ENCODE data around the gene TMEM120A. TPM values are rescaled to one million over a fixed set of nuclear protein-coding genes. Genes with fewer than 3 reads are reported as not detected.

Gene TMEM120A
- total RNA-seq, 1 donor from 2014 or later, result 19.2 TPM

DNA sequence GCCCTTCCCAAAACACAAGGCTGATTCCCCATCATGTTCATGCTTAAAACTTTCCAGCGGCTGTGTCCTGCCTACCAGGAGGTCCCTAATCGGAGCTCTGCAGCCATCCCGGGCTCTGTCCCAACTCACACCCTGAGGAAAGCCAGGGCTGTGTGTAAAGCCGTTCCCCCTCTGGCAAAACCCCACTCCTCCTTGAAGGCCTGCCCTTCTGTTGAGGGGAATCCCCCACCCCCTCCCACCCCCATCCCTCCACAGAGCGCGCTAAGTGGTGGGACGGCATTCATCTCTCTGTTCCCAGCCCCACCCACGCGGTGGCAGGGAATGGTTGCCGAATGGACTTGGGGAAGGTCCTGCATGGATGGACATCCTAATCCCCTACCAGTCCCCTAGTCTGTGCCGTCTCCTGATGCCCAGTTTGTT, 667 bp upstream of the TMEM120A start:
- DNase-seq (ENCODE audit: low read depth), result no peak

- DNase-seq (ENCODE audit: low read depth), result peak; percentile 18
These were observed 557 bp downstream of the TMEM120A start for GRCh38 chr7:75993689-75994387.

DNA sequence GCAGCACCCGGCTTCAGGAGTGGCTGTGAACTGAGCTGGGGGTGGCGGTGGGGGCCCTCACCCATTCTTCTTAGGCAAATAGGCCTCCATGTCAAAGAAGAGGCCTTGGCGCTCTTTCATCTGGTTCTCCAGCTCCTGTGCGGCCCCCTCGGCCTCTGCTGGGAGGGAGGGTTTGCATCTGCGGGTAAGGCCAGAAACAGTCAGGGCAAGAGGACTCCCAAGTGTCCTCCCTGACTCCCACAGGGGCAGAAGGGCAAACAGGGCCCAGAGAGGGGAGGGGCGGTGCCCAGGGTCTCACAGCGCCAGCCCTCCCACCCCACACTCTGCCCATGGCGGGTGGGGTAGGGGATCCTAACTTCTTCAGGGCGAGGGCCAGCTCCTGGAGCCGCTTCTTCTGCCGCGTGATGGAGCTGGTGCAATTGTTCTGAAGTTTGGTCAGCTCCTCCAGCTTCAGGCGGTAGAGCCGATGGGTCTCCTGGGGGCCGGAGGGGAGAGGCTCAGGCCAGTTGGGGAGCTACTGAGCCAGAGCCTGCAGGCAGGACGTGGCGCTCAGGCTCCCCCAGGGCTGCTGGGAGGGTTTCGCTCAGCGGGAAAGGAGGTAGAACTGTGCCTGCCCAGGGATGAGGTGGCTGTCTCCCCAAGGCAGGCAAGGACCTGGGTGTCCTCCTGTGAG, 2.2 kb downstream of the TMEM120A start:
- DNase-seq (ENCODE audit: low read depth), result no peak

DNA sequence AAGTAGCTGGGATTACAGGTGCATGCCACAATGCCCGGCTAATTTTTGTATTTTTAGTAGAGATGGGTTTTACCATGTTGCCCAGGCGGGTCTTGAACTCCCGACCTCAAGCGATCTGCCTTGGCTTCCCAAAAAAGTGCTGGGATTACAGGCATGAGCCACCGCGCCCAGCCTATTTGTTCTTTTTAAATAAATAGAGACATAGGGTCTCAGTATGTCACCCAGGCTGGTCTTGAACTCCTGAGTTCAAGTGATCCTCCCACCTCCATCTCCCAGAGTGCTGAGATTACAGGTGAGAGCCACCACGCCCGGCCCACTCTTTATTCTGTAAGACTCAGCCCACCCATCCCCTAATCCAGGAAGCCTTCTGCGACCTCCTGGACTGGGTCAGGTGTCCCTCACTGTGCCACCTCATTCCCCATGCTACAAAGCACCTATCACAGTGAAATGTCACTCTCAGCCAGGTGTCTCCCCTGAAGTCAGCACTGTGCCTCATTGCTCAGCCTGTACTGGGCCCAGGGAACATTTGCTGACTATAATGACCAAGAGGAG, 2.8 kb downstream of the TMEM120A start:
- no peak for DNase-seq (ENCODE audit: low read depth)

GRCh38 chr7:75989500-75990388, 4.7 kb downstream of the TMEM120A start:
- DNase-seq (ENCODE audit: low read depth), result no peak

DNA sequence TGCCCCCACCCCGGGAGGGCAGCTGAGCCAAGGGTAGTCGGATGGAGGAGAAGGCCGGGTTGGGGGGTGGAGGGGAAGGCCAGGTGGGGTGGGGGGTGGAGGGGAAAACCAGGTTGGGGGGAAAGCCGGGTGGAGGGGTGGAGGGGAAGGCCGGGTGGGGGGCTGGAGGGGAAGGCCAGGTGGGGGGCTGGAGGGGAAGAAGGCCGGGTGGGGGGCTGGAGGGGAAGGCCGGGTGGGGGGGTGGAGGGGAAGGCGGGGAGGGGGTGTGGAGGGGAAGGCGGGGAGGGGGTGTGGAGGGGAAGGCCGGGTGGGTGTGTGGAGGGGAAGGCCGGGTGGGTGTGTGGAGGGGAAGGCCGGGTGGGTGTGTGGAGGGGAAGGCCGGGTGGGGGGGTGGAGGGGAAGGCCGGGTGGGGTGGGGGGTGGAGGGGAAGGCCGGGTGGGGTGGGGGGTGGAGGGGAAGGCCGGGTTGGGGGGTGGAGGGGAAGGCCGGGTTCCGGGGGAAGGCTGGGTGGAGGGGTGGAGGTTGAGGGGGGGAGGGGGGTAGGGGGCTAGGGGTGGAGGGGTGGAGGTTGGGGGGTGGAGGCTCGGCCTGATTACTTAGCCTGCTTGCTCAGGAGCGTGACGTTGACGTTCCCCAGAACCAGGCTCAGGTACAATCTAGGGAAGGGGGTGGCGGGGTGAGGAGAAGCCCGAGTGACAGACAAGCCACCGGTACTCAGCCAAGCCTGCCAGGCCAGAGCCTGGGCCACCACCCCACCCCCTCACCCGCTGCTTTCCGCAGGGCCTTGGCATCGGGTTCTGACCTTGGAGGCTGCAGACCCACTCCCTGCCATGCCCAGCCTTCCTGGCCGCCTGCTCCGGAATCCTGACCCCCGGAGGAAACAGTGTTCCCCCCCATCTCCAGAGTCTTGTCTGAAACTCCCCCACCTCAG, 5.6 kb downstream of the TMEM120A start:
- DNase-seq (ENCODE audit: low read depth), result no peak

GRCh38 chr7:75987805-75988567, 6.4 kb downstream of the TMEM120A start:
- no peak for DNase-seq (ENCODE audit: low read depth)

- DNase-seq (ENCODE audit: low read depth), result no peak
These were observed 7.2 kb downstream of the TMEM120A start for GRCh38 chr7:75987026-75987804.

- DNase-seq (ENCODE audit: low read depth), result no peak
These were observed 8.1 kb downstream of the TMEM120A start for GRCh38 chr7:75986147-75986781.

DNA sequence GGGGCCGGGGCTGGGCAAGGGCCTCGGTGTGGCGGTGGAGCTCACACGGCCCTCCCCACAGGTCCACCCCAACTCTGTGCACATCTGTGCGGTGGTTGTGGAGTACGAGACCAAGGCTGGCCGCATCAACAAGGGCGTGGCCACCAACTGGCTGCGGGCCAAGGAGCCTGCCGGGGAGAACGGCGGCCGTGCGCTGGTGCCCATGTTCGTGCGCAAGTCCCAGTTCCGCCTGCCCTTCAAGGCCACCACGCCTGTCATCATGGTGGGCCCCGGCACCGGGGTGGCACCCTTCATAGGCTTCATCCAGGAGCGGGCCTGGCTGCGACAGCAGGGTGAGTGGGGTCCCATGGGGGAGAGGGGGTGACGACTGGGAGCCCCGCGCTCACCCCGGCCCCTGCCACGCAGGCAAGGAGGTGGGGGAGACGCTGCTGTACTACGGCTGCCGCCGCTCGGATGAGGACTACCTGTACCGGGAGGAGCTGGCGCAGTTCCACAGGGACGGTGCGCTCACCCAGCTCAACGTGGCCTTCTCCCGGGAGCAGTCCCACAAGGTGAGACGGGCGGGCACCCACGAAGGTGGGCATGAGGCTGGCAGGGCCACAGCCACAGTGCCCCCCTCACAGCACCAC, 8.8 kb downstream of the TMEM120A start:
- DNase-seq (ENCODE audit: low read depth), result no peak

GRCh38 chr7:75985009-75985517, 9.3 kb downstream of the TMEM120A start:
- no peak for DNase-seq (ENCODE audit: low read depth)

DNA sequence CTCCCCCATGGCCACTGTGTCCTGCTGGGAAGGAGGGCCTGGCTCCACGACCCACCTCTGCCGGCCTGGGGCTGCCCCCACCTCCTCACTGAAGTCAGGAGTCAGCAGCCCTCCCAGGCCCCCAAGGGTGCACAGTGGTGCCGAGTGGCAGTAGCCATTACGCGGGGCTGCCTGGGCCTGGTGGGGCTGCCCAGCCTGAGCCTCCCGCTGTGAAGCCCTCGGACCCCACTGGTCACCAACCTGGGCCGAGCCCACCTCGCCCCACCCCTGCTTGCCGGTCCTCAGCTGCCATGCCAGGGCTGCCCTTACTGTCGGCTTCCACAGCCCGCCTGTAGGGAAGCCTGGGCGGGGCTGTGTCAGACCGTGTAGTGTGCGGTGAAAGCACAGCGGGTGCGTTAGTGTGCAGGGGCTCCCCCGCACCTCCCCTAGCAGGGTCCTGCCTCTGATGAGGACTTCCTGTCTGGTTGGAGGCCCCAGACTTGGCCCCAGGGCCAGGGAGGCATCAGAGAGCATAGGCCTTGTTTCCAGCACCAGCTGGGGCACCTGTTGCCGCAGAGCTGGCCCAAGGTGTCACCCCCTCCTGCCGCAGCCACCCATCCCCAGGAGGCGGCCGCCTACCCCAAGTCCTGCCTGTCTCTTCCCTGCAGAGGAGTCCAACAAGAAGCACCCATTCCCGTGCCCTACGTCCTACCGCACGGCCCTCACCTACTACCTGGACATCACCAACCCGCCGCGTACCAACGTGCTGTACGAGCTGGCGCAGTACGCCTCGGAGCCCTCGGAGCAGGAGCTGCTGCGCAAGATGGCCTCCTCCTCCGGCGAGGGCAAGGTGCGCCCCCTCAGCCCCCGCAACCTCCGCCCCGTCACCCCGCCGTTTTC, 10.0 kb downstream of the TMEM120A start:
- no peak for DNase-seq (ENCODE audit: low read depth)

DNA sequence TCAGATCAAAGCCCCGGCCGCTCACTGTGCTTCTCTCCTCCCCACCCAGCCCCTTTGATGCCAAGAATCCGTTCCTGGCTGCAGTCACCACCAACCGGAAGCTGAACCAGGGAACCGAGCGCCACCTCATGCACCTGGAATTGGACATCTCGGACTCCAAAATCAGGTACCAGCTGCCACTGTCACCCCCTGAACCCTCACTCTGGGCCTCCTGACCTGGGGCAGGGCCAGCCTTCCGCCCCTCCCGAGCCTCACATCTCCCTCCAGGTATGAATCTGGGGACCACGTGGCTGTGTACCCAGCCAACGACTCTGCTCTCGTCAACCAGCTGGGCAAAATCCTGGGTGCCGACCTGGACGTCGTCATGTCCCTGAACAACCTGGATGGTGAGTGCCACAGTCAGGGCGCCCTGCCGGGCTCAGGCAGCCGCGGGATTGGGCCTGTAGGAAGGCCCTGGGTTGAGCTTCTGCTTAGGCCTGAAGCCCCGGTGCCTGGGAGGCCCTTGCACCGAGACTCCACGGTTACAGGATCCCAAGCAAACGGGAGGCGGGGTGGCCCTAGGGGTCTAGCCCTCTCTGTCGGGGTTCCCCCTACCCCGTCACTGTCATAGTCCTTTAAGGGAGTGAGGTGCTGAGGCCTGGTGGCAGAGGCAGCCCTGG, 10.8 kb downstream of the TMEM120A start:
- DNase-seq (ENCODE audit: low read depth), result no peak

DNA sequence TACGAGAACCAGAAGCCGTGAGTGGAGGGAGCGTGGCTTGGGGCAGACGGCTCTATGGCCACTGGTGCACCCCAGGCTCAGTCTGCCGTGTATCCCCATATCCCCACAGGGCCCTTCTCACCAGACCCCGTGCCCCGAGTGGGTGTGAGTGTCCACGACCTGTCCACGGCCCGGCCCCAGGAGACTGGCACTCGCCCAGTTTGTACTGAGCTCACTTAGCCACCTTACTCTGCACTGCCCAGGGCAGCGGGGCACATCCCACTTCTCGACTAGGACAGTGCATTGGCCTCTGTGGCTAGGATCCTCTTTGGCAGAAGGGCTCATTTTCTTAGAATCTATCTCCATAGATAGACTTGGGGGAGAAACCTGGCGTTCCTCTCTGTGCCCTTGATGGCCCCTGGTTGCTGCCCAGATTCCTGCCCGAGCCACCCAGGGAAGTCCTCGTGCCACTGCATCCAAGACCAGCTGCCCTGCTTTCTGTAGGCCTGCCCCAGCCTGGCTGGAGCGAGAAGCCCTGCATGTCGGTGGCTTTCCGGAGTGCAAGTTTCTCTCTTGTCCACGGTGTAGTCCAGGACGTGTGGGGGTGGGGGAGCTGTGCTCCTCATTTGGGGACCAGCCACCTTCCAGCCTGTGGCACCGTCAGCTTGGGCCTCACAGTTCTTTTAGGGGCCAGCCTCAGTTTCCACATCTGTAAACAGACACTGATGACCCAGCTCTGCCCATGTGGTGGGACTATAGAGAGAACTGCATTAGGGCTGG, 11.9 kb downstream of the TMEM120A start:
- no peak for DNase-seq (ENCODE audit: low read depth)

- no peak for DNase-seq (ENCODE audit: low read depth)
These were observed 12.7 kb downstream of the TMEM120A start for GRCh38 chr7:75981453-75982305.
